HG03108 (cell line): ENCODE results near the gene INPP5E.
A peak's percentile ranks its signal among the peaks of the same experiment; 100 is the strongest.

Experiments
- ATAC-seq: cut with Tn5 transposase; IDR thresholded peaks from one replicate; pipeline ENCODE4 v1.9.1; 2021; ENCODE audit warnings: moderate library complexity; ENCODE audit not compliant: unreplicated experiment

Gene INPP5E, protein sequence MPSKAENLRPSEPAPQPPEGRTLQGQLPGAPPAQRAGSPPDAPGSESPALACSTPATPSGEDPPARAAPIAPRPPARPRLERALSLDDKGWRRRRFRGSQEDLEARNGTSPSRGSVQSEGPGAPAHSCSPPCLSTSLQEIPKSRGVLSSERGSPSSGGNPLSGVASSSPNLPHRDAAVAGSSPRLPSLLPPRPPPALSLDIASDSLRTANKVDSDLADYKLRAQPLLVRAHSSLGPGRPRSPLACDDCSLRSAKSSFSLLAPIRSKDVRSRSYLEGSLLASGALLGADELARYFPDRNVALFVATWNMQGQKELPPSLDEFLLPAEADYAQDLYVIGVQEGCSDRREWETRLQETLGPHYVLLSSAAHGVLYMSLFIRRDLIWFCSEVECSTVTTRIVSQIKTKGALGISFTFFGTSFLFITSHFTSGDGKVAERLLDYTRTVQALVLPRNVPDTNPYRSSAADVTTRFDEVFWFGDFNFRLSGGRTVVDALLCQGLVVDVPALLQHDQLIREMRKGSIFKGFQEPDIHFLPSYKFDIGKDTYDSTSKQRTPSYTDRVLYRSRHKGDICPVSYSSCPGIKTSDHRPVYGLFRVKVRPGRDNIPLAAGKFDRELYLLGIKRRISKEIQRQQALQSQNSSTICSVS

DNA sequence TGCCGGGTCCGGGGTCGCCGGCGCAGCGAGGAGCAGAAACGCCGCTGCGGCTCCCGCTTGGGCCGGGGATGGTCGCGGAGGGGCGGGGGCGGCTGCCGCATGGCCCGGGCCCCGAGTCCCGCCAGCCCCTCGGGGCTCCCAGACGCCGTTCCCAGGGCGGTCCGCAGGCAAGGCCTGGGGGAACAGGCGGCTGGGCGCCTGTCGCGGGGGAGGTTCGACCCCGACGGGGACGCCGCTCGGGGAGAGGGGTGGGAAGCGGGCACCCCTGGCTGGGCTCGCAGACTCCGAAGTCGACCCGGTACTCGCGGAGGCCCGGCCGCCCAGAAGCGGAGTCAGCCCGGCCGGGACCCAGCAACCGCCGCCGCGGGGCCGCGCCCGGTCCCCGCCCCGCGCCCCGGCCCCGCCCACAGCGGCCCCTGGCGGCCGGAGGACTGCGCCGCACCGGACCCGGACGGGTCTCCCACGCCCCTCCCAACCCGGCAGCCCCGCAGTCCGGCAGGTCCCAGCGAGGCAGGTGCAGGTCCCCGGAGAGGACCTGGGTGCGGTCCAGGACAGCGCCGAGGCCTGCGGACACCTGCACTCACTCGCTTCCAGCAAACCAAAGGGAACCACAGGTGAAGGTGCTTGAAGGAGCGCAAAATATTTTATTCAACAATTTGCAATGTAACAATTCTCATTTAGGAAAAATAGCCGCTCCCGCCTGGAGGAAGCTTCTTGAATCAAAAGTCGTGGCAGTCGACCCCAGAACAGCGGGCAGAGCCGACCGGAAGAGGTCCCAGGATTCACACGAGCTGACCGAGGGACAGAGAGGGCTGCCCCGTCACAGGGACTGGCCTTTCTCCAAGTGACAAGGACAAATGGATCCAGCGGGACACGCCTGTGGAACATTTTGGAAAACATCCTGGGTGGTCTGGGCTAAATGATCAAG lies at the start of gene INPP5E:
INPP5E (minus strand) TSS at position 365 of the 928 bp plus-strand sequence. CDS start 426 bp downstream, outside the sequence.
- ATAC-seq: peak; percentile 51

DNA sequence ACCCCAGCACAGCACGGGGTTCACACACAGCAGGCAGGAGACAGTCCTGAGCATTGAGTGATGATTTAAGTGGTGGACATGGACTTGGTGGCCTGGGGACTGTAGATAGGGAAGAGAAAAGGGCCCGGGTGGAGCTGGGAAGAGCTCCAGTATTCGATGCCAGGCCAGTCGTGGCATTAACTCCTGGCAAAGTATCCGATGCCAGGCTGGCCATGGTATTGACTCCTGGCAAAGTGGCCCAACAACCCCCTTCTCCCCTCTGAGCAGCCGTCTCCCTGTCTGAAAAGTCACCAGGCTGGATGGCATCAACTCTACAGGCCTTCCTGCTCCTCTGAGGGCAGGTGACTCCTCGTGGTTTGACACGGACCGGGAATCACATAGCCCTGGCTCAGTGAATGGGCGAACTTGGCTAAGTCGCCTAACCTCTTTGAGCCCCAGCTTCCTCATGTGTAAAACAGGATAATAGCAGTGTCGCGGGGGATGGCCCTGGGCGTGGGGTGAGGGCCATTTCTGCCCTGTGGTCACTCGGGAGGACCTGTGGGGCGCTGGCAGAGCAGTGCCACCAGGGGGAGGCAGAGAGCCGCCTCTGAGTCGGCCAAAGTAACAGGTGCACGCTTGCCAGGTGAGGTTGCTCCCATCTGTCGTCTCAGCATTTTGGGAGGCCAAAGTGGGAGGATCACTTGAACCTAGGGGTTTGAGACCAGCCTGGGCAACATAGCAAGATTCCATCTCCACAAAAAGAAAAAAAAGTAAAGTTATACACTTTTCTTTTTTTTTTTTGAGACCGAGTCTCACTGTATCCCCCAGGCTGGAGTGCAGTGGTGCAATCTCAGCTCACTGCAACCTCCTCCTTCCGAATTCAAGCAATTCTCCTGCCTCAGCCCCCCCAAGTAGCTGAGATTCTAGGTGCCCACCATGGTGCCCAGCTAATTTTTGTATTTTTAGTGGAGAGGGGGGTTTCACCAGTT lies 48.9 kb upstream of the INPP5E start:
- no peak for ATAC-seq

GRCh38 chr9:136487672-136488071 lies 48.0 kb upstream of the INPP5E start:
- ATAC-seq: no peak

- ATAC-seq: no peak
Observed at GRCh38 chr9:136486823-136487620, 47.4 kb upstream of the INPP5E start.

- no peak for ATAC-seq
Observed at GRCh38 chr9:136486131-136486530, 46.5 kb upstream of the INPP5E start.

- ATAC-seq: no peak
Observed at GRCh38 chr9:136485049-136486045, 45.7 kb upstream of the INPP5E start.

DNA sequence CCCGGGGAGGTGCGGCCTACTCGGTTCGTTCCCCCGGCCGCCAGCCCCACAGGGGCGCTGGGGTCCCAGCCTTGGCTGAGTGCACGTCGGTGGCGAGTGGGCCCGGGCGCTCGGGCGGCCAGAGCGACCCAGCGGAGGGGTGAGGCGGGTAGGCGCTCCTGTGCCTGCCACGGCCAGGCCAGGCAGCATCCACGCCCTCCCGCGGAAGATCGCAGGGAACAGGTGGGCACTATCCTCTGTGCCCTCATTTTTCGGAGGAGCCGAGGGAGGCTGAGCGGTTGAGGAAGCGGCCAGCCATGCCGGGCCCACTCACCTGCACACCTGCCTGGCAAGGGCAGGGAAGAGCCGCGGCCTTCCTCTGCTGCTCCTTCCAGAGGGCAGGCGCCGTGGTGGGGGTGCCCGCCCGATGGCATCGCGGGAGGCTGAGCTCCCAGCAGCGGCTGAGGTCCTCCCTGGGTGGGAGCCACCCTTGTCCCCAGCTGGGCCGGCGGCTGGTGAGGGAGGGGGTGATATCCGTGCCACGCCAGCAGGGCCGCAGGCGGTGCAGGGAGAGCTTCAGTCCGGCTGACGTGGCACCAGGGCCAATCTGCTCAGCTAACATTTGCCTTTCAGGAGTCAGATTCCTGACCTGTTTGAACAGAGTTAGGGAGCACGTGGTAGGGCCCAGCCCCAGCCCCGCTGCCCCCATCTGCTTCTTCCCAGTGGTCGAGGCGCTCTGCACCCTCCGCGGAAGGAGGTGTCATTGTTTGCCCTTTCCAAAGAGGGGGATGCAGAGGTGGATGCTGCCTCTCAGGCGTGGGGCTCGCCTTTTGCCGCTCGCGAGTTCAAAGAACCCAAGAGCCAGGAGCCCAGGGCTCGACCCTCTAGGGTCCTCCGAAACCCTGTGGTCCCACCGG lies 44.8 kb upstream of the INPP5E start:
- no peak for ATAC-seq

- peak; percentile 53 for ATAC-seq
Observed at GRCh38 chr9:136483589-136484152, 44.0 kb upstream of the INPP5E start.

DNA sequence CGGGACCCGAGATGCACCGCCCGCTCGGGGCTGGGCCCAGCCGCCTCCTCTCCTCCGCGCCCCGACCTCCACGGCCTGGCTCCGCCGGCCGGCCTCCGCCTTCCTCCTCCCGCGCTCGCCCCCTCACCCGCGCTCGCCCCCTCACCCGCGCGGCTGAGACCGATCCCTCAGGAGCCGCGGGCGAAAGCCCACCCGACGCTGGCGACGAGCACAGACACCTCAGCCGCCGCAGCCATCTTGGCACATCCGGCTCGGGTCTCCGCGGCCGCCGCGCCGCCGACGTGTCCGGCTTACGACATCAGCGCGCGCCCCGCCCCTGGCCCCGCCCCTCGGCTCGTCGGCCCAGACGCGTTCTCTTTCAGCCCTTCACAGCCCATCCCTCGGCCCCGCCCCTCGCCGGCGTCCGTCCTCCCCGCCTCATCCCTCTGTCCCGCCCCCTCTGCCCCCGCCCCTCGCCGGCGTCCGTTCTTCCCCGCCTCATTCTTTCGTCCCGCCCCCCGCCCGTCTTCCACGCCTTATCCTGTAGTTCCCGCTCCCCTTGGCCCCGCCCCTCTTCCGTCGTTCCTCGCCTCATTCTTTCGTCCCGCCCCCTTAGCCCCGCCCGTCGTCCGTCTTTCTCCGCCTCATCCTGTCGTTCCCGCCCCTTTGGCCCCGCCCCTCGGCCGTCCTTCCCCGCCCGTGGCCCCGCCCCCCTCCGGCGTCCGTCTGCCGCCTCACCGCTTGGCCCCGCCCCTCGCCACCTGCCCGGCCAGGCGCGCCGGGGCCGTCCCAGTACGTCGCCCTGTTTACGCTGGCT lies 43.3 kb upstream of the INPP5E start, which contains the start of gene SEC16A:
SEC16A (minus strand) TSS at position 248 of the 796 bp plus-strand sequence. CDS start 5,425 bp downstream, outside the sequence.
- peak; percentile 53 for ATAC-seq

GRCh38 chr9:136482046-136482792 lies 42.6 kb upstream of the INPP5E start:
- ATAC-seq: no peak

DNA sequence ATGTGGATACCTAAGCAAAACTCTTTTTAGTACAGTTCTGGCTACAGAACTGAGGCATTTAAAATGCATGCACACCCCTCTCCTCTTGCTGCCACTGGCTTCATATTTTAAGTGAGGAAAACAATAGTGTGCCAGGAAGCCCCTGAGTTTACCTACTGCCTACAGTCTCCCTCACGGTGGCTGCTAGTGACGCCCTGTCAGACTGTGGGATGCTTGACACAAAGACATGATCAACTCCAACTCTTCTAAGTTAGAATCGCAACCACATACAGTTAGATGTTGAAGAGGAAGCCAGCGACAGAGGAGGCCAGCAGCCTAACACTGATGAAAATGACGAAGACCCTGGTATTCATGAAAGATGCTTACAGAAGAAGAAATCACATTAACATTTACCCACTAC lies 41.9 kb upstream of the INPP5E start:
- no peak for ATAC-seq

DNA sequence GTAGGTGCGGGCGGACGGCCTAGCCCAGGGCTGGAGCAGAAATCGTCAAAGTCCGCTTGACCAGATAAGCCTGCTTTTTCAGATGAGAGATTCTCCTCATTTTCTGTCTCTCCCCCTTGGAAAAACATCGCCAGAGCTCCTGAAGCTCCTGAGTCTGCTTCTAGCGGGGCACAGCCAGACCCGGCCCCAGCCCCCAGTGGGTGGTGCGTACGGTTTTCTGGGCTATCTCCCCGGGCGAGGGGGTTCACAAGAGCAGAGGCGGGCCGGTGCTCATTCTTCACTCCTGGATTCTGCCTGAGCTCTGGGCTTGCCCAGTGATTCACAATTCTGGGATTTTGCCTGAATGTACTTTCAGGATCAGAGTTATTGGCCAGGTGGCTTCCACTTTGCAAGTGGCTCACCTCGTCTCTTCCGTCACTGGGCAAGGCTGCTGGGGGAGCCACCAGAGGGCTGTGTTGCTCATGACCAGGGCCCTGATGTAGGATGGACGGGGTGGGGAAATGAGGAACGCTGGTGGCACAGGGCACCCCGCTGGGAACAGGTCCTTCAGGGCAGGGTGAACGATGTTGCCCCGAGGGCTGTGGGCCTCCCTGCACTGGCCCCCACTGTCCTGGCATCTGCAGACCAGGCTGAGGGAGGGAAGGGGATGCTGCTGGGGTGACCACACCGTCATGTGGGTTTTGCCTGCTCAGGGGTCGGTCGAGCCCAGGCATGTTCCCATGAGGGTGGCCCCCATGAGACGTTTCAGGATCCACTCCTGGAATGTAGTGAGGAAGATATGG lies 36.9 kb upstream of the INPP5E start:
- no peak for ATAC-seq

- no peak for ATAC-seq
Observed at GRCh38 chr9:136474974-136475865, 35.6 kb upstream of the INPP5E start.
